ENCODE data around the gene SLC51B.
"Not testable (repeated sequence)": the region's sequence is repeated elsewhere in the genome, so short reads cannot be mapped to it uniquely, and the experiment has no call there.

The SLC51B gene

DNA sequence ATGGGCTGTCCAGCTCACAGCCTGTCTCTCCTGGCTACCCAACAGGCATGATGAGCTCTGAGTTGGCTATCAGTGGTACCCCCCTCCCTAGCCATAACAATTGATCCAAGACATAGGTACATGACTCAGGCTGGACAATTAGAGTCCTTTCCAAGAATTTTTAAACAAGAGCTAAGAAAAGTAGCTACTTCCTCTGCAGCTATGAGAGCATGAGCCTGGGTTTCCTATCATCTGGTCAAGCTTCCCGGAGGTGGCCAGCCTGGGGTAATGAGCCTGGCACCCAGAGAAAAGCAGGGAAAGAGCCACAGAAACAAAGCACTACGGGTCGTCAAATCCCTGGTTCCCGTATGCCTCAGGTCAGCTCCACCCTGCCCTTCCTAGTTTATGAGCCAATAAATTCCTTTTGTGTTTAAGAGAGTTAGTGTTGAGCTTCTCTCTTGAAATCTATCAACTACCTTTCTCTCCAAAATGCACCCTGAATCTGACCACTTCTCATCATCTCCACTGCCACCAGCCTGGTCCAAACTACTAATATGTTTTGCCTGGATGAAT is 2.3 kb upstream of the SLC51B start:
- DNase-seq: no peak

DNA sequence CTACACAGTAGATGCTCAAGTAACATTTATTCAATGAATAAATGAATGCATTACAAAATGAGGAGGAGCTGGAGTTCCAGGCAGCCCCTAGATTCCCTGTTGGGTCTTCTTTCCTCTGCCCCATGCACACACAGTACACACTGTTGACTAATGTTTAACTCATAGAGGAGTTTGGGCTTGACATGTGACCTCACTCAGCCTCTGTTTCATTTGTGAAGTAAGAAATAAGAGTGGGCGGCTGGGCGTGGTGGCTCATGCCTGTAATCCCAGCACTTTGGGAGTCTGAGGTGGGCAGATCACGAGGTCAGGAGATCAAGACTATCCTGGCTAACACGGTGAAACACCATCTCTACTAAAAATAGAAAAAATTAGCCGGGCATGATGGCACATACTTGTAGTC is 969 bp upstream of the SLC51B start:
- DNase-seq: not testable (repeated sequence)

DNA sequence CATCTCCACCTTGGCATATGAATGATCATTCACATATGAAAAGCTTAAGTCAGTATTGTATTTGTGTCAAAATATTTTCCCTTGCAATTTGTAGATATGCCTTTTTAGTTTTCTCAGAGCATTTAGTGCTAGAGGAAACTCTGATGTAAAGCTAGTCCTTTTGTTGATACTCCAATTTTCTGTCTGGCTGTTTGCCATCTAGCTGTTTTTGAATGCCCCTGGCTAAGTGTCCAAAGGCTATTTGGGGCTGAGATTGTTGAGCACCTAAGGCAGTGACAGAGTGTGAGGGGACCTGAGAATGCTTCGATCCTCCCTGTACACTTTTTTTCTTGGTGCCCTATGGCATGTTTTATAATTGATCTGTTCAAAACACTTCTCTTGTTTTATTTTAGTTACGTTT is 3.1 kb downstream of the SLC51B start:
- no peak for DNase-seq

DNA sequence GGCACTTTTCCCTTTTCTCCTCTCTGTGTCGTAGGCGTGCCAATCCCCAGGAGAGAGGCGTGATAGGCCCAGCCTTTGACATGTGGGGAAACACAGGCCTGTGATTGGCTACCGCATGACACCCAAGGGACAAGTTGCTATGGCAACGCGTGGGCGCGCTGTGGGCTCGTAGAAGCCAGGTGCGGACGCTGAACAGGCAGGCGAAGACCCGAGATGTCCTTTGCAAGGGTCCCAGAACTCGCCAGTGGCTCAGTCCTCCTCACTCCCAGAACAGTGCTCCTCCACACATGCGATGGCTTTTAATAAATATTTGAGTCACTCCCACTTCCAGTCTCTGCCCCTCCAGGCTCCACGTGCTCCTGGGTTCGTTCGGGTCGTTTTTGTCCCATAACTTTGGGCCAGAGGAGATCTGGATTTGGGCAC is 4.2 kb downstream of the SLC51B start:
- peak; percentile 89 for DNase-seq

DNA sequence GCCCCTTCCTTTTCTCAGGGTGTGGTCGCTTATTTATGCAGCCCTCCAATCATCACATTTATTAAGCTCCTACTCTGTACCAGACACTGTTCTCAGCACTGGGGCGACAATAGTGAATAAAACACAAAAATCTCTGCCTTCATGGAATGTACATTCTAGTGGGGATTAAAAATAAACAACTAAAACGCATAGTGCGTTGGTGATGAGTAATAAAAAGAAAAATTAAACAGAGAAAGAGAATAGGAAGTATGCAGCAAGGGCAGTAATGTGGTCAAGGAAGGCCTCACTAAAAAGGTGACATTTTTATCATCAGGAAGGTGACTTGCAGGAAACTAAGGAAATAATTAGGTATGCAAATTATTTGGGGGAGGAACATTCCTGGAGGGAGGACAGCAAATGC is 5.1 kb downstream of the SLC51B start:
- DNase-seq: no peak

DNA sequence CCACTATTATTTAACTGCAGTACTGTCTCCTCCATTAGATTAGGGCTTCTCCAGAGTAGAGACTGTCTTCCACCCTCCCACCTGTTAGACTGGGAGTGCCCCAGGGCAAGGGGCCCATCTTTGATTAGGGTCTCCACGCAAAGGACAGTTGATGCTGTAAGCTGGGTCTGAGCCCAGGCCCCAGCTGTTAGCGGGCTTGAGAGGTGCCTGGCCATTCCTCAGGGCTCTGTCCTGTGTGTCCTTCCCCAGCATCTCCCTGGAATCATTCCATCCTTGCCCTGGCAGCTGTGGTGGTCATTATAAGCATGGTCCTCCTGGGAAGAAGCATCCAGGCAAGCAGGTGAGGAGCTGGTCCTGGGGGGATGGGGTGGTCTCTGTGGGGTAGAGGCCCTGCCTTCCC is 6.1 kb downstream of the SLC51B start:
- DNase-seq: no peak

DNA sequence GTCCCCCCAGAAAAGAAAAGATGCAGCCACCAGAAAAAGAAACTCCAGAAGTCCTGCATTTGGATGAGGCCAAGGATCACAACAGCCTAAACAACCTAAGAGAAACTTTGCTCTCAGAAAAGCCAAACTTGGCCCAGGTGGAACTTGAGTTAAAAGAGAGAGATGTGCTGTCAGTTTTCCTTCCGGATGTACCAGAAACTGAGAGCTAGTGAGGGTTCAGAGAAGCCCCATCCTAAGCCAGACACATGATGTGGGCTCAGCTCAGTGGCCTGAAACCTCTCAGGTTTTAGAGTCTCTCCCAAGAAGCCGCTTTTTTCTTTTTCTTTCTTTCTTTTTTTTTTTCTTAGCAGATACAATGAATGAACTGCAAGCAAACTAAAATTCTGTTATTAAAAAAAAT is 7.8 kb downstream of the SLC51B start:
- no peak for DNase-seq

DNA sequence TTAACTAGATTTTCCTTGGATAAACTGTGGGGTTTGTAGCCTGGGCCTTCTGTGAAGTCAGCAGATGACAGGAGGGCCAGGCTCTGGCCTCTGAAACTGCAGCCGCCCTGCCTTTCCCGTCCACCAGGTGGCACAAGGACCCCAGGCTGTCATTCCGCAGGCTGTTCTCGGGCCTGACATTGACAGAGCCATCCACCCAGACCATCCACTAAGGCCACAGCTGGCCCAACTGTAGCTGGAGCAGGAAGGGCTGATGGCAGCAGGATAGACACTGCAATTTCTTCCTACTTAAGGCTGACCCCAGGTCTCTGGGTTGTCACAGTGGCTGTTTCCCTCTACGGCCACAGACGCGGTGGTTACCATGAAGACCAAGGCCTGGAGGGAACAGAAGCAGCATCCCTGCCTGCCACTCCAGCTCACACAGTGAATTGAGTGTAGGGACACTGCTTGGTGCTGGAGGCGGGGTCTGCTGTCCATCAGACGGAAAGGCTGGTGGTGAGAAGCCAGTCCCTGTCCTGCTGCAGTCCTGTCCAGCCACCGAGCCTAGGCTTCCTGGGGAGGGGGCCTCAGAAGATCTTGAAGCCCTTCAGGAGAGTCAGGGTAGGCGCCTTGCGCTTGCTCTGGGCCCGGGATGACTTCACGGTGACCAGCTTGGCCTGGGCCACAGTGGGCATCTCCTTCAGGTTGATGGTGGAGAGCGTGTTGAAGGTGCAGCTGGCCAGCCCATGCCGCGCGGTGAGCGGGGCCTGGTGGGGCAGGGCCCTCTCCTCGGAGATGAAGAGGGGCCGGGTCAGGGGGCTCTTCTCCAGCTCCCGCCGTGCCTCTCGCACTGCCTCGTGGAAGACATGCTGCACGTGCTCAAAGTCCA is 9.4 kb downstream of the SLC51B start:
- no peak for DNase-seq

DNA sequence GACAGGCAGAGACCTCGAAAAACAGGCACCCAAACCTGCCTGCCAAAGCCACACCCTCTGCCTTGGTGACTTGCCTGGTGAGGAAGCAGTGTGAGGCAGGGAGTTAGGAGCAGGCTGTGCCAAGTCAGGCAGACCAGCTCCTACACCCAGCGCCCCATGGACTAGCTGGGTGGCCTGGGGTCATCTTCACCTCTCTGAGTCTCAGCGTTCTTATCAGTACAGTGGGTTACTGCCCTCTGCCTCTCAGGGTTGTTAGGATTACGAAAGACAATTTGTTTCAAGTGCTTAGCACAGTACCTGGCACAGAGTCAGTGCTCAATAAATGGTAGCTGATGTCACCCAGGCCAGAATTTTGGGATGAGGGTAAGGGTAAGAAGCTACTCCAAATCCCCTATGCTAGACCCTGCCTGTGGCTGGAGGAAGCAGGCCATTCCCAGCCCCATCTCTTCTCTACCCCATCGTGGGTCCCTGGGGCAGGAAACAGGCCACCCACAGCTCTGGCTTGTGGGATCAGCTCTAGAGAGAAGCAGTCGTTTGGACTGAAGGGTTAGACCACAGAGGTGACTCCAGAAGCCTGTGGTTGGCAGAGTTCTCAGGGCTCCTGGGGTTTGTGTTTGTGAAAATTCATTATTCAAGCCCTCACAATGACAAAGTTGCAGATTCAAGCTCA is 10.1 kb downstream of the SLC51B start:
- no peak for DNase-seq

DNA sequence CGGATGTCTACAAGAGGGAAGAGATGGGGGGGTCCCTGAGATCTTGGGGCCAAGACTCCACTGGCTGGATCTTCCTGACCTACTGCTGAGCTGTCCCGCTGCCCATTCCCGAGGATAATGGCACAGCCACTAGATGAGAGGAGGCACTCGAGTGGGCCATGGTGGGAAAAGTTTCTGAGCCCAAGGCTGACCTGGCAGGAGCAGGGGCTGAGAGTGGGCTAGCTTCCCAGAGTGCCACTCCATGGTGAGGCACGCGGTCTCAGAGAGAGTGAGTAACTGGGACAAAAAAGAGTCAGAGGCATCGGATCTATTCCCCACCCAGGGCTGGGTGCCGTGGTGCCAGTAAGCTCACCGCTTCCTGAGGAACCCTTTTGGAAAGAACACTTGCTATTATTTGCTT is 10.9 kb downstream of the SLC51B start:
- DNase-seq: no peak

DNA sequence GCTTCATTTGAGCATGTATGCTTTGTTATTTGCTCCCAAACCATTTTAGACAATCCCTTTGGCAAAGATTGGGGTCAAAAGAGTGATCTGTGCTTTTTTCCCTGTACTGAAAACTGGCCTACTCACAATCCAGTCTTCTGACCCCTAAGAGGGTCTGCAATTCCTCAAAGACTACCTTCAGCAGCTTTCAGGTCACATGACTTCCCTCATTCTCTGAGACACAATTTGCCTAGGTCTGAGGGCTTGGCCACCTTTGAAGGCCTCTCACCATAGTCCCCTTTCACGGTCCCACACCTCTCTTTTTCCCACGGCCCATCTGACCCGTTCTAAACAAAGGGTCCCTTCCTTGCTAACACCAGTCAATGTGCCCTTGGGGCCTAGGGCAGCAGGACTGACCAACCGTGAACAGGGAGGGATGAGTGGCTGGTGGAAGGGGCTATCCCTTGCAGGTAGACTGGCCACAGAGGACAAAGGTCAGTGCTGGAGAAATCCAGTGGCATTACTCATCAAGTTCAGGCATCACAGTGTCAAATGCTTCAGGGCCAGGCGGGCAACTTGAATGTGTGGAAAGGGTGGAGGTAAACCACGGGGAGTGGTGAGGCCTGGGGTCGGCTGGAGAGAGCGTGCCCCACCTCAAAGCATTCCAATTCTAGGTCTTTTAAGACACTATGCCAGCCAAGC is 11.8 kb downstream of the SLC51B start:
- no peak for DNase-seq

DNA sequence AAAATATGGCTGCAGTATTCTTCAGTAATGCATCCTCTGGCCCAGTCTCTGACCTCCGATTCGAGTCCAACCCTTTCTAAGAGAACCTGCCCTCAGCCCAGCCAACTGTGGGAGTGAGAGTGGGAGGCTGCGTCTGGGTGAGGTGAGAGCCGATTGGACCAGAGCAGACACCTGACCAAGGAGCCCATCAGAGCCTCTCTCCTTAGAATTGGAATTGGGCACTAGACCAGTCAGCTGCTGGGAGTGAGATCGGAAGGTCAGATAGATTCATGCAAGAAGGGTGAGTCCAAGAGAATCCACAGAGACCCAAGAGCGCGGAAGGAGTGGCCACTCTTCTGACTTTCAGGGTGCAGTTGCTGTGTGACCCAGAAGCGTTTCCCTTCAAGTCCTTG is 12.4 kb downstream of the SLC51B start:
- no peak for DNase-seq

DNA sequence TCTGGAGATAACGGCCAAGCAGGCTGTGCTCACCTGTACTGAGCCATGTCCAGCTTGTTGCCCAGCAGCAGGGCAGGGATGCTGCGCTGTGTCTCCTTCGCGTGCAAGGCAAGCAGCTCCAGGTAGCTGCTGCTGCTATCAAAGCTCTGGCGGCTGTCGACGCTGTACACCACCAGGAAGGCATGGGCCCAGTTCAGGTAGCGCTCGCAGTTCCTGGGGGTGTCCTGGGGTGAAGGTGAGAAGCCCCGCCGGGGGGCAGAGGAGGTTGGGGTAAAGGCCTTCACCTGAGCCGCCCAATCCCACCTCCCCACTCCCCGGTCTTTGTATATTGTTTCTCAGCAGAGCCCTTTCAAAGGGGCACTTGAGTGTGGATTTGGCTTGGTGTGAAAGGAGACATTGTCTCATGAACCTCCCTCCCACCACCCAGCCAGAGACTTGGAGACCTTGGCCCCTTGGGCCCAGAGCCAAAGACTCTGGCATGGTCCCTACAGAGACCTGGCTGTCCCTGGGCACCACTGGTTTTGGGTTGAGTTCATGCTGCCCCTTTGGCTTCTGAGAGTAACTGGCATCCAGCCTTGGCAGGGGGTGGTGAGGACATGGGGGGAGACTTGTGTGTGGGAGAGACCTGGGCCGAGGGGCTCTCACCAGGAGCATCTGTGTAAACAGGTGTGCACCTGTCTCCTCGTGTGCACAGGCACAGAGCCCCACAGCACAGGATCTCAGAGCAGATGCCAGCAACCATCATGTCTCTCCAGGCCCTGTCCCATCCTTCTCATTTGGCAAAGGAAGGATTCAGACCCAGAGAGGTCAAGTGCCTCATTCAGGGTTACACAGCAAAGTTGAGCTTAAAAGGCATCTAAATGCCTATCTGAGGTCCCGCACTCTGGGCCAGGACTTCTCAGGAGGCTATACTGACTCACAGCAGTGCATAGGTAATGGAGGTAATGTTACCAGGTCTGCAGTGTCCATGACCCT is 13.5 kb downstream of the SLC51B start:
- no peak for DNase-seq

DNA sequence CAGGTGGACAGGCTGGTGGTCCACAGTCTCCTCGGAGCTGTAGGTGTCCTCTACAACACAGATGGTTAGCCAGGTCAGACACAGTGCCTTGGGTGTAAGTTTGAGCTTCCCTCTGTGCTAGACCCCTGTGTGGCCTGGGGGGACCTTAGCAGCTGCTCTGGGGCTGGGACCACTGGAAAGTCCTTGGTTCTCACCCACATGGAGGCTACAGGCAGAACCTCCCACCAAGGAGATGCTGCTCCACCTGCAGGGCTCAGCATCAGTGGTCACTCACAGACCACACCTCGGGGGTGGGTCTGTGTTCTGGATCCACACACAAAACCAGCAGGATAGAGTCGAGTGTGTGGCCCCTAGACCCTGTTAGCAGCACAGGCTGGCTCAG is 14.2 kb downstream of the SLC51B start:
- DNase-seq: no peak

DNA sequence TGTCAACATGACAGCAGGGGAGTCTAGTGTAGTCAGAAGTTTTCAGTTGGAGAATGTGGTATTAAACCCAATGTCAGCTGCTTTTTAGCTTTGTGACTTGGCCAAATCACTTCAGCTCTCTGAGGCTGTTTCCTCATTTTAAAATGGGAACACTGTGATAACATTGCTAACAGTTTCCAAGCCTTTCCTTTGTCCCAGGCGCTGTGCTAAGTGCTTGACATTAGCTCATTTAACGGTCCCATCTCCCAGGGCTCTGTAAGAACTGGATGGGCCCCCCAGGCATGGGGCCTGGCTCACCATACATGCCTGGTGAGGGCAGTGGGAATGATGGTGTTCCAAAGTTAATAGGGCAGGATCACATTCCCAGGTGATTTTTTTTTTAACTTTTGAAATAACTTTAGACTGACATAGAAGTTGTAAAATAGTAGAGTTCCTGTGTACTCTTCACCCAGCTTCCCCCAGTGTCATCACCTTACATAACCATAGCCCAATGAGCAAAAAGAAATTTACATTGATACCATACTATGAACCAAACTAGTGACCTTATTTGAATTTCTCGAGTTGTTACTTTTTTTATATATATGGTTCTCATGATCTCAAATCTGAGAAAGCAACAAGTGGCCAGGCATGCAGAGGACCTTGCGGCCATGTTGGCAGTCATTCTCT is 14.9 kb downstream of the SLC51B start:
- DNase-seq: no peak

DNA sequence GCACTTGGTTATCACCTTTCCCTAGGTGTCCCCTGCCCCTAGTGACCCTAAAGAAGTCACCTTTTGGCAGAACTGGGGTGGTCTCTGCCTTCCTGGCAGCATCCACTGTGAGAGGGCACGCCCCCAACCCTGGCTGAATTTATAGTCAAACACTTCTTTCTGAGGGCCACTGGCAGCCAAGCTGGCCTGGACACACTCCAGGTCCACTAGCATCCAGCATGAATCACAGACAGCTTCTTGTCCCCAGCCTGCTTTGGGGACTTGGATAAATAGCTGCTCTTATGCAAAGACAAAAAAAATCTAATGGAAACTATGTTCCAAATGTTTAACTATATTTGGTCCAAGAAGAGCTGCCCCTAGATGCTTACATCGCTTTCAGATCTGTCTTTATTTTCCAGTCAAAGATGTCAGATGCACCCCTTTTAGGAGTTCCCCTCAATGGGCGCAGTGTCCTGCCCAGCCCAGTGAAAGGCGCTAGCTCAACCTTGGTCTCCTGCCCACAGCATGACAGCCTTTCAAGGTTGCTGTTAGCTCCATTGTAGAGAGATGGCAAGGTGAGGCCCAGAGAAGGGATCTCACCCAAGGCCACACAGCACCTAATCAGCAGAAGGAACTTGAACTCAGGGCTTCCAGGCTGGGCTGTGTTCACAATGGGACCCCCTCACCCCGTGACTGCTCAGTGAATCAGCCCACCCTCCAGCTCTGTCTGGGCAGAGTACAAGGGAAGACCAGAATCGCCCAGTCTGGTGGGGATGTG is 15.6 kb downstream of the SLC51B start:
- DNase-seq: no peak

DNA sequence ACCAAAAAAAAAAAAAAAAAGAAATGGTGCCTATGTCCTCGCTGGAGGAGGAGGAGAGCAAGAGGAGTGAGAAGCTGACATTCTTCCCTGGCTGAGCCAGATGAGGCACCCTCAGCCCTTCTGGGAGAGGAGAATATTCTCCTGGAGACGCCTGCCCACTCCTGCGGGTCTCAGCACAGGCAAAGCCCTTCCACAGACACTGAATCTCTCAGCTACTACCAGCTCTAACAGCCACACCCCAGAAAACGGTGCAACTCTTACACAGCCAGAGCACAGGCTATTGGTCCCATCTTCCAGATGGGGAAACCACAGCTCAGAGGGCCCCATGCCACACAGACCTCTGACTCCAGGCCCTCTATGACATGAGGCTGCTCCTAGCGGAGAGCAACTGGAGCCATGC is 16.9 kb downstream of the SLC51B start:
- DNase-seq: no peak

DNA sequence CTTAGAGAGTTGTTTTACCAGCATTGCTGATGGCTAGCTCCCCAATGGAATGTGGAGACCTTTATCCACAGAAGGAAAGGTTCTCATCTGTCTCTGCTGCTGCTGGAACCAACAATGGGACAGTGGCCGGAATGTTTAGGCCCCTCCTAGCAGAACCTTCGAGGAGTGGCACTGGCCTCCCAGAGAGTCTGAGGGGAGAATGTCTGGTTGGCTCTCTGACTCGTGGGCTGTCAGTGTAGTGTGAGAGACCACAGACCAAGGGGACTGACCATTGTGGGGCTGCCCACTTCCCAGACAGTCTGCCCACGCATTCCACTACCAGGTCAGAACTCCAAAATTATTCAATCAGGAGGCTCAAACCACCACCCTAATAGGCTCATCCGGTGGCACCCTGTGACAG is 17.5 kb downstream of the SLC51B start:
- no peak for DNase-seq

DNA sequence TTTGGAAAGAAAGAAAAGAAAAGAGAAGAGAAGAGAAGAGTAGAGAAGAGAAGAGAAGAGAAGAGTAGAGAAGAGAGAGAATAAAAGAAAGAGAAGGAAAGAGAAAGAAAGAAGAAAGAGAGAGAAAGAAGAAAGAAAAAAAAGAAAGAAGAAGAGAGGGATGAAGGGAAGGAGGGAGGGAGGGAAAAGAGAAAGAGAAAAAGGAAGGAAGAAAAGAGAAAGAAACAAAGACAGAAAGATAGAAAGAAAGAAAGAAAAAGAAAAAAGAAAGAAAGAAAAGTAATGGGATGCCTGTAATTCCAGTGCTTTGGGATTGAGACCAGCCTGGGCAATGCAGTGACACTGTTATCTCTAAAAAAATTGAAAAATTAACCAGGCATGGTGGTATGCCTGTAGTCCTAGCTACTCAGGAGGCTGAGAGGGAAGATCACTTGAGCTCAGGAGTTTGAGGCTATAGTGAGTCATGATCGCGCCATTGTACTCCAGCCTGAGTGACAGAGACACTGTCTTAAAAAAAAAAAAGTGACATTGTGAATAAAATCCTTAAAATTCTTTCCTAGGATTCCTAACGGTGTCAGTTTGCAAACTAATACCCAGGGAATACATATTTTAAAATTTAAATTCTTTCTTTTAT is 20.9 kb downstream of the SLC51B start:
- no peak for DNase-seq

DNA sequence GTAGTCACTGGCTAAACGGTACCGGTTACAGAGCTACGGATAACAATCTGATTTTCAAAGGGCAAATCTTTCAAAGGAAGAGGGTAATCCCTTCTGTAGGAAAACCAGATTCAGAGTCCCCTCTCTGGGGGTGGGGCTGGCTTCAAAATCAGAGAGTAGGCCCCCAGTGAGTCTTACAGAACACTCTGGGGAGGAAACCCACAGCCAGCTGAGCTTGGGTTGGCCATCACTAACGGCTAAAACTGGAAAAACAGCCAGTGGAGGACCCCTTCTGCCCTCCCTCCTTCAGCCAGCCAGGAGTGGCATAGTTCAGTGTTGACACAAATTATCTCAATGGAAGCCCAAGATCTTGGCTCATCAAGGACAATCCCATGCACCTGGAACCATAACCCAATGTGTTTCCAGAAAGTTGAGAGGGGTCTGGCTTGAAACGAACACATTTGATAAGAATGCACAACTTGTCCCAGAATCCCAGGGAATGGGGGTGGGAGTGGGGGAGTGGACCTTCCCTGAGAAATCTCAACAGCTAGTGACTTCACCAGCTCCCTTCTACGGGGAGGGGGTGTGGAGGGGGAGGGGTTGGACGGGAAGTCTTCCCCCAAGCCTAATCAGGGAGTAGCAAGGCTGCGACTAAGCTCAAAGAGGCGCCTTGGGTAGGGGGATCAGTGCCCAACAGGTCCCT is 21.6 kb downstream of the SLC51B start:
- DNase-seq: no peak

Measured in NCI-H1436 treated with DMSO at 0.1 percent for 48 hours (cell line).